HG02981 (cell line): ENCODE data around the gene VTI1A.
"Not testable (repeated sequence)": the region's sequence is repeated elsewhere in the genome, so short reads cannot be mapped to it uniquely, and the experiment has no call there.

Source experiments
- ATAC-seq: cut with Tn5 transposase; IDR thresholded peaks from one replicate; pipeline ENCODE4 v1.9.1; 2021; ENCODE audit warnings: mild to moderate bottlenecking, moderate library complexity; ENCODE audit not compliant: unreplicated experiment

The VTI1A gene

GRCh38 chr10:112539340-112539739 lies 92.3 kb downstream of the VTI1A start:
- ATAC-seq, result no peak

- not testable (repeated sequence) for ATAC-seq
These were observed 95.8 kb downstream of the VTI1A start for GRCh38 chr10:112542823-112543222.

- ATAC-seq, result no peak
These were observed 99.5 kb downstream of the VTI1A start for GRCh38 chr10:112546474-112546873.

DNA sequence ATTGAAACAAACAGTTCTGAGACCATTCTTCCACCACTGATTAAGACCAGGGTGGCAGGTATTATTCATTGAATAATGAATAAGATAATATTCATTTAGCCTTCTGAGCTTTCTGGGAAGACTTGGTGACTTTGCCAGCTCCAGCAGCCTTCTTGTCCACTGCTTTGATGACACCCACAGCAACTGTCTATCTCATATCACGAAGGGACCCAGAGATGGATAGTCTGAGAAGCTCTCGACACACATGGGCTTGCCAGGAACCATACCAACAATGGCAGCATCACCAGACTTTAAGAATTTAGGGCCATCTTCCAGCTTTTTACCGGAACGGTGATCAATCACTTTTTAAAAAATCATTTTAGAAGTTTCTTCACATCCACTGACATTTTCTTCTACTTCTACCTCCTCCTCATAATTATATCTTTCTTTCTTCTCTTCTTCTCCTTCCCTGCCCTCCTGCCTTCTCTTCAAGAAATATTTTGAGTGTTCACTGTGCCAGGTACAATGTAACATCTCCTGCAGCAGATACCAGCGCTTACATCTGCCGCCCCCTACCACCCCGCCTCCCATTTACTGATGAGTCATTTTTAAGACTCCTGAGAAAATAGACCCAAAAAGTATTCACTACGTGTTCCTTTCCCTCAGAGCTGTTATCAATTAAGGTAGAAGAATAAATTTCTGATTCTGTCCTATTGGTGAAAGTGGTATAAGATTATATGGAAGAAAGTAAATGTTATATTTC lies 101.7 kb downstream of the VTI1A start:
- ATAC-seq, result no peak

DNA sequence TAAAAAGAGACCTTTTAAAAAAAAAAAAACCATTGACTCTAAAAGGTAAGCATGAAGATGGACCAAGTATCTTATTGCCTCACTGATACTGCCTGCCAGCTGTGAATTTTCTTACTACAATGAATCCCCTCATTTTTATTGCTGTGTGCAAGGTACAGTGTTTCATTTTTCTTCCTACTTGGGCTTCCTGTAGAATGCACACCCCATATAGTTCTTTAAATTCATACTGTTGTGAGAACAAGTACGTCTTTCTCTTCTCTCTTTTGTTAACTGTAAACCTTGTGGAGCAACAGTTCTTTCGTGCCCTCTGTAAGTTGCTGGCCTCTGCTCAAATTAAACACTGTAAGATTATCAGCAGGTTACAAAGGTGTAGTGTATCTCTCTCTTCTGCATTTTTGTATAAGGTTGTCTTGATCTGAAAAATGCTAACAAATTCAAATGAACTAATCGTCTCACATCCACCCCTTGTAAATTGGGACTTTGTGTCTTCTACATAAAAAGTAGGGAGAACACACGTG lies 105.6 kb downstream of the VTI1A start:
- no peak for ATAC-seq

DNA sequence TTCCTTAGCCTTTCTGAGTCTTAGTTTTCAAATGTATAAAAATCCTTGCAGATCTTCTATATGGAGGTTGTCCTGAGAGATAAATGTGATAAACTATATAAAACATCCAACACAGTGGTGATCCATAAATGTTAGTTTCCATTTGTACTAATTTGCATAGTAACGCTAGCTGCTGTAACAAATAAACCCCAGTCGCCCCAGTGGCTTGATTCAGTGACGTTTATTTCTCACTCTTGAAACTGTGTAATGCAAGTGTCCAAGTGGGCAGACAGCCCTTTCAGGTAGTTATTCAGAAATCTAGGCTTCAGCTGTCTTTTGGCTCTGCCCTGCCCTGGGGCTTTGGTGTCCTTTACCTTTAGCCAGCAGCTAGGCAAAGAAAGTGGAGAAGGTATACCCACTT lies 106.3 kb downstream of the VTI1A start:
- no peak for ATAC-seq

GRCh38 chr10:112554263-112554662 lies 107.2 kb downstream of the VTI1A start:
- ATAC-seq, result no peak

DNA sequence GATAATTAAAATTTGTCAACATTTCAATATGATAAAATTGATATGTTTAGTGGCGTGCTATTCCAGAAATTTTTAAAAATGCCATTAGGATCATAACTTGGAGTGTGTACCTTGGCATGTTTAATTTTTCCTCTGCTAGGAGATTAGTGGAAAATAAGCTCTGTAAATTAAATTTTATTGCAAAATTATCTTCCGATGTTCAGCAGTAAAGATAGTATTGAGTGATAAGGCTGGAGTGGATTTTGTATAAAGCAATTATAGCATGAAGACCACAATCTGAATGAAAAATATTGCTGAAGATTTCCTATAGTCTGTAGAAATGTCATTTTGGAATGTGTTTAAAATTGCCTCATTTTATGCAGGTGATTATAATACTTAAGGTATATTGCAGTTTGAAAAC lies 110.2 kb downstream of the VTI1A start:
- ATAC-seq, result no peak

- ATAC-seq, result no peak
These were observed 111.6 kb downstream of the VTI1A start for GRCh38 chr10:112558476-112559142.

DNA sequence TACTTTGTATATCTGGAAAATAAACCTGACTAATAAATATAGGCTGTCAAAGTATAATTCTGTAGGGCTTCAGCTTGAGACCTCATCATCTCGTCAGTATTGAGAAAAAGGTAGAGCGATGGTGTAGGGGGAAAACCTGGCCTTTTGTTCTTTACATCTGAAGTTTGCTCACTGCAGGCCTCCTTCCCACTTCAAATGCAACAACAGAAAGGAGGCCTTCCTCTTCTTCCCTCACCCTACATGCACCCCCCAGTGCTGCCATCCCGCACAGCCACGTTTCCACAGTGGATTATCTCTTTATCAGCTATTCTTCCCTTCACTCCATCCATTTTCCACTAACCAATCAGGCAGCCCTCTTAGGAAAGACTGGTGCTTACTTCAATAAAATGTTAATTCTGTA lies 112.3 kb downstream of the VTI1A start:
- ATAC-seq, result no peak

DNA sequence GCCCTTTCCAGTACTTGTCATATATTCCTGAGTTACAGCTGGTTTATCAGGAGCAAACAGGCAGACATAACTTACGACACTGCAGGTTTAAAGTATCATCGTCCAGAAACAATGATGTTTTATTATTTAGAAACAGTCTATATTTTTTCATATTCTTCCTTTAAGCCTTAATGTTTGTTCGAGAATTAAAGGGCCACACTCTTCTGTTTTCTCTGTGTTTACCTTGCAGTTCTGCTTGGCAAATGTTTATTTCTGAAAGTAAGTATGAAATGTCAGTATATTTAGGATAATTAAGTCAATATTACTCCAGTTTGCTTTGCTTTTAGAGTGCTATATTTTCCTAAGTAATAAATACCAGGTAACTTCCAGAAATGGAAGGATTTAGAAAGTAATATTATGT lies 115.1 kb downstream of the VTI1A start:
- ATAC-seq, result no peak

GRCh38 chr10:112562809-112563663 lies 116.0 kb downstream of the VTI1A start:
- no peak for ATAC-seq

DNA sequence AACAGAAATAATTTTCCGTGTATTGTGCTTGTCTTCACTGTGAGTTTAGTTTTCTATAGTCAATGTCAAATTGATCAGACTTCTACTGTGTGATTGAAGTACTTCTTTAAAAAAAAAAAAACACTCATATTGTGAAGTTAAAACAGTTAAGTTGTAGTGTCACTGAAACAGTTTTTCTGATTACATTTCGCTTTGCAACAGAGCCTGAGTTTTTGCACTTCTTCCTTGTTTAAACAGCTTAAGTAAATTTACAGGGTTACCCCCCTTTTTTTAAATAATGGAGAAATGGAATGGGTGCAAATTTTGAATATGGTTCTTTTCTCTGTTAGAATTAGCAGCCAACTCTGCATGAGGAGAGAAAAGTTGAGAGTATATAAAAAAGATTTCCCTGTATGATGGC lies 117.3 kb downstream of the VTI1A start:
- ATAC-seq, result no peak

GRCh38 chr10:112565434-112566053 lies 118.5 kb downstream of the VTI1A start:
- no peak for ATAC-seq

GRCh38 chr10:112570585-112570984 lies 123.6 kb downstream of the VTI1A start:
- ATAC-seq, result no peak

- no peak for ATAC-seq
These were observed 132.6 kb downstream of the VTI1A start for GRCh38 chr10:112579578-112579977.

GRCh38 chr10:112580267-112580666 lies 133.3 kb downstream of the VTI1A start:
- ATAC-seq, result no peak

GRCh38 chr10:112581921-112582320 lies 134.9 kb downstream of the VTI1A start:
- ATAC-seq, result no peak

GRCh38 chr10:112583236-112583939 lies 136.4 kb downstream of the VTI1A start:
- ATAC-seq, result no peak

GRCh38 chr10:112584276-112584675 lies 137.3 kb downstream of the VTI1A start:
- no peak for ATAC-seq
